H1 (cell line): ENCODE data around the gene SAMM50. TPM values are rescaled to one million over a fixed set of nuclear protein-coding genes. Genes with fewer than 3 reads are reported as not detected.

Experiments used
- ASH2L ChIP-seq: fragments of 200-600, 300-600 bp; sonication (generic); IDR thresholded peaks from one replicate; pipeline ENCODE4 v1.7.1; 2017; ENCODE audit warnings: low read length
- GABPA ChIP-seq: IDR thresholded peaks from 2 replicates; pipeline ENCODE4 v1.6.1; 2011; ENCODE audit warnings: mild to moderate bottlenecking, low read length, moderate library complexity, borderline replicate concordance; ENCODE audit not compliant: insufficient read depth
- MAX ChIP-seq: IDR thresholded peaks from 2 replicates; pipeline ENCODE4 v1.6.1; 2012; ENCODE audit warnings: inconsistent platforms
- NRF1 ChIP-seq: IDR thresholded peaks from 2 replicates; pipeline ENCODE4 v1.6.1; 2011; ENCODE audit warnings: mild to moderate bottlenecking, low read depth, low read length, improper control_type of control experiment
- SIN3A ChIP-seq, 2 experiments: IDR thresholded peaks in 1 of 2; conservative IDR thresholded peaks in 1 of 2; 2 replicates each; pipeline ENCODE4 v1.6.1; 2011 to 2012; ENCODE audit warnings: low read length in 2 of 2, improper control_type of control experiment in 1 of 2, low read depth in 1 of 2, mild to moderate bottlenecking in 1 of 2
- TCF12 ChIP-seq: IDR thresholded peaks from 2 replicates; pipeline ENCODE4 v1.6.1; 2011; ENCODE audit warnings: low read depth, mild to moderate bottlenecking, low read length
- polyA plus RNA-seq, 7 experiments: library from polyadenylated mRNA; depleted of rRNA in 3 of 7; stranded (reverse) in 5 of 7; unstranded in 2 of 7; fragments of >200 nt in 5 of 7; fragments of 200-250 nt in 2 of 7; gene quantifications; 1 replicate in 5 of 7; 2 replicates in 1 of 7; 4 replicates in 1 of 7; pipeline versions ENCODE4 v1.2.1 to v1.2.3, GENCODE V29; 2011 to 2013; ENCODE audit warnings: missing spikeins in 2 of 7, mixed read lengths in 2 of 7
- total RNA-seq: library from RNA; stranded (reverse); fragmentation: NEBNext Ultra II Directional; extraction: Animal tissue kit (Norgen Biotek cat#: 25700); gene quantifications from 2 replicates; pipeline ENCODE4 v1.2.1, GENCODE V29; 2021
- TF ChIP-seq, protein P1 (sequence below): fragments of 300-600 bp; sonication (generic); IDR thresholded peaks from 2 replicates; pipeline ENCODE4 v1.7.1; 2012; ENCODE audit warnings: low read length, moderate library complexity, mild to moderate bottlenecking, inconsistent platforms; ENCODE audit not compliant: insufficient replicate concordance

The SAMM50 gene
- total and polyA plus RNA-seq, 2 of the 8 experiments (the other 6 are each of a cell fraction or from before 2014, with no cell fraction given): 45.4 to 70.3 TPM

GRCh38 chr22:44031158-44031952 lies 76.1 kb downstream of the SAMM50 start (continued):
- TF ChIP-seq MAX (no peak), TCF12 (no peak), SIN3A (conservative IDR thresholded peaks at IDR 0.05 in 1 of 2, IDR thresholded peaks at IDR 0.05 in 1 of 2; ENCODE audit: low read depth in 1 of 2, low read length in 2 of 2) (no peak), ASH2L (no peak), GABPA (no peak), NRF1 (no peak)
- TF ChIP-seq, protein P1, sequence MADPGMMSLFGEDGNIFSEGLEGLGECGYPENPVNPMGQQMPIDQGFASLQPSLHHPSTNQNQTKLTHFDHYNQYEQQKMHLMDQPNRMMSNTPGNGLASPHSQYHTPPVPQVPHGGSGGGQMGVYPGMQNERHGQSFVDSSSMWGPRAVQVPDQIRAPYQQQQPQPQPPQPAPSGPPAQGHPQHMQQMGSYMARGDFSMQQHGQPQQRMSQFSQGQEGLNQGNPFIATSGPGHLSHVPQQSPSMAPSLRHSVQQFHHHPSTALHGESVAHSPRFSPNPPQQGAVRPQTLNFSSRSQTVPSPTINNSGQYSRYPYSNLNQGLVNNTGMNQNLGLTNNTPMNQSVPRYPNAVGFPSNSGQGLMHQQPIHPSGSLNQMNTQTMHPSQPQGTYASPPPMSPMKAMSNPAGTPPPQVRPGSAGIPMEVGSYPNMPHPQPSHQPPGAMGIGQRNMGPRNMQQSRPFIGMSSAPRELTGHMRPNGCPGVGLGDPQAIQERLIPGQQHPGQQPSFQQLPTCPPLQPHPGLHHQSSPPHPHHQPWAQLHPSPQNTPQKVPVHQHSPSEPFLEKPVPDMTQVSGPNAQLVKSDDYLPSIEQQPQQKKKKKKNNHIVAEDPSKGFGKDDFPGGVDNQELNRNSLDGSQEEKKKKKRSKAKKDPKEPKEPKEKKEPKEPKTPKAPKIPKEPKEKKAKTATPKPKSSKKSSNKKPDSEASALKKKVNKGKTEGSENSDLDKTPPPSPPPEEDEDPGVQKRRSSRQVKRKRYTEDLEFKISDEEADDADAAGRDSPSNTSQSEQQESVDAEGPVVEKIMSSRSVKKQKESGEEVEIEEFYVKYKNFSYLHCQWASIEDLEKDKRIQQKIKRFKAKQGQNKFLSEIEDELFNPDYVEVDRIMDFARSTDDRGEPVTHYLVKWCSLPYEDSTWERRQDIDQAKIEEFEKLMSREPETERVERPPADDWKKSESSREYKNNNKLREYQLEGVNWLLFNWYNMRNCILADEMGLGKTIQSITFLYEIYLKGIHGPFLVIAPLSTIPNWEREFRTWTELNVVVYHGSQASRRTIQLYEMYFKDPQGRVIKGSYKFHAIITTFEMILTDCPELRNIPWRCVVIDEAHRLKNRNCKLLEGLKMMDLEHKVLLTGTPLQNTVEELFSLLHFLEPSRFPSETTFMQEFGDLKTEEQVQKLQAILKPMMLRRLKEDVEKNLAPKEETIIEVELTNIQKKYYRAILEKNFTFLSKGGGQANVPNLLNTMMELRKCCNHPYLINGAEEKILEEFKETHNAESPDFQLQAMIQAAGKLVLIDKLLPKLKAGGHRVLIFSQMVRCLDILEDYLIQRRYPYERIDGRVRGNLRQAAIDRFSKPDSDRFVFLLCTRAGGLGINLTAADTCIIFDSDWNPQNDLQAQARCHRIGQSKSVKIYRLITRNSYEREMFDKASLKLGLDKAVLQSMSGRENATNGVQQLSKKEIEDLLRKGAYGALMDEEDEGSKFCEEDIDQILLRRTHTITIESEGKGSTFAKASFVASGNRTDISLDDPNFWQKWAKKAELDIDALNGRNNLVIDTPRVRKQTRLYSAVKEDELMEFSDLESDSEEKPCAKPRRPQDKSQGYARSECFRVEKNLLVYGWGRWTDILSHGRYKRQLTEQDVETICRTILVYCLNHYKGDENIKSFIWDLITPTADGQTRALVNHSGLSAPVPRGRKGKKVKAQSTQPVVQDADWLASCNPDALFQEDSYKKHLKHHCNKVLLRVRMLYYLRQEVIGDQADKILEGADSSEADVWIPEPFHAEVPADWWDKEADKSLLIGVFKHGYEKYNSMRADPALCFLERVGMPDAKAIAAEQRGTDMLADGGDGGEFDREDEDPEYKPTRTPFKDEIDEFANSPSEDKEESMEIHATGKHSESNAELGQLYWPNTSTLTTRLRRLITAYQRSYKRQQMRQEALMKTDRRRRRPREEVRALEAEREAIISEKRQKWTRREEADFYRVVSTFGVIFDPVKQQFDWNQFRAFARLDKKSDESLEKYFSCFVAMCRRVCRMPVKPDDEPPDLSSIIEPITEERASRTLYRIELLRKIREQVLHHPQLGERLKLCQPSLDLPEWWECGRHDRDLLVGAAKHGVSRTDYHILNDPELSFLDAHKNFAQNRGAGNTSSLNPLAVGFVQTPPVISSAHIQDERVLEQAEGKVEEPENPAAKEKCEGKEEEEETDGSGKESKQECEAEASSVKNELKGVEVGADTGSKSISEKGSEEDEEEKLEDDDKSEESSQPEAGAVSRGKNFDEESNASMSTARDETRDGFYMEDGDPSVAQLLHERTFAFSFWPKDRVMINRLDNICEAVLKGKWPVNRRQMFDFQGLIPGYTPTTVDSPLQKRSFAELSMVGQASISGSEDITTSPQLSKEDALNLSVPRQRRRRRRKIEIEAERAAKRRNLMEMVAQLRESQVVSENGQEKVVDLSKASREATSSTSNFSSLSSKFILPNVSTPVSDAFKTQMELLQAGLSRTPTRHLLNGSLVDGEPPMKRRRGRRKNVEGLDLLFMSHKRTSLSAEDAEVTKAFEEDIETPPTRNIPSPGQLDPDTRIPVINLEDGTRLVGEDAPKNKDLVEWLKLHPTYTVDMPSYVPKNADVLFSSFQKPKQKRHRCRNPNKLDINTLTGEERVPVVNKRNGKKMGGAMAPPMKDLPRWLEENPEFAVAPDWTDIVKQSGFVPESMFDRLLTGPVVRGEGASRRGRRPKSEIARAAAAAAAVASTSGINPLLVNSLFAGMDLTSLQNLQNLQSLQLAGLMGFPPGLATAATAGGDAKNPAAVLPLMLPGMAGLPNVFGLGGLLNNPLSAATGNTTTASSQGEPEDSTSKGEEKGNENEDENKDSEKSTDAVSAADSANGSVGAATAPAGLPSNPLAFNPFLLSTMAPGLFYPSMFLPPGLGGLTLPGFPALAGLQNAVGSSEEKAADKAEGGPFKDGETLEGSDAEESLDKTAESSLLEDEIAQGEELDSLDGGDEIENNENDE: no peak
